HG02571 (cell line): Measurements from ENCODE around the gene KCNMA1.

ENCODE experiments used
- ATAC-seq: cut with Tn5 transposase; IDR thresholded peaks from one replicate; pipeline ENCODE4 v1.9.1; 2021; ENCODE audit warnings: mild to moderate bottlenecking, moderate library complexity; ENCODE audit not compliant: unreplicated experiment

The KCNMA1 gene

GRCh38 chr10:77428691-77429395, 208.8 kb downstream of the KCNMA1 start:
- no peak for ATAC-seq

DNA sequence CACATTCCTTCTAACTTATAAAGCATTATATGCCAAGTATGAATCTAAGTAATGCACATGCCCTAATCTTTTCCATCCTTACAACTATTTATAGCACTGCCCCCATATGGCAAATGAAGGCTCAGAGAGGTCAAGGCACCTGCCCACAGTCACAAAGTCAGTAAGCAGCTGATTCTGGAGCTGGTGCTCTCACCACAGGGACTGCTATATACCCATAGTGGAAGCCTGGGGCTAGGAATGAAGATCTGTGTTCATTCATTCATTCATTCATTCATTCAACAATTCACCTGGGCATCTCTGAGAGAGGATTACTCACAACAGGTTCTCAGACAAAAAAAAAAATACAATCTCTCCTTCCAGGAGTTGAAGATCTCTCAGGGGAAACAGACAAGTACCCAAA, 213.4 kb downstream of the KCNMA1 start:
- ATAC-seq, result no peak

DNA sequence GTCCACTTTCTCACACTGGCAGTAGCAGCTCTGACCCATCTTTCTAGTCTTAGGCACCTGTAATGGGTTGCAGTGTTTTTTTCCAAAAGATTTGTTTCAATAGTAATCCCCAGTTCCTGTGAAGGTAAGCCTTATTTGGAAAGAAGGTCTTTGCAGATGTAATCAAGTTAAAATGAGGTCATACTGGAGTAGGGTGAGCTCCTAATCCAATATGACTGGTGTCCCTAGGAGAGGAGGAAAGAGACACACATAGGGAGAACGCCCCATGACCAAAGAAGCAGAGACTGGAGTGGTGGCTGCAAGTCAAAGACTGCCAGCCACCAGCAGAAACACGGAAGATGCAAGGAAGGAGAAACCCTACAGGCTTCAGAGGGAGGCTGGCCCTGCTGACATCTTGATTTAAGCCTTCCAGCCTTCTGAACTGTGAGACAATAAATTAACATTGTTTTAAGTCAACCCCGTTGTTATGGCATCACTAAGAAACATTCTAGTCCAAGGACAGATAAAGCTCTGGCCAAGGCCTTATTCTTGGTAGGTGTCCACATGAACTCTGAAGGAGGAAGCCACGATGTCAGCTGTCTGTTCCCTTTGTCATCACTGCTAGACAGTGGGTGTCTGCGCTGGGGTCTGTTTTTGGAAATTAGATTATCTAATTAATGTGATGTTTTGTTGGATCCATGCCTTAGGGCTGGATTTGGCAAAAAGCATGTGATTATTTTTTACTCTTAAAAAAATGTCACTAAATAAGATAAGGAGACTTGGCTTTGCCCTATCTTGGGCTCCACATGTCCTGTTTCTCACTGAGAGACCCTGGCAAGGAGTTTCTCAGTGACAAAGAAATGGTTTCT, 214.9 kb downstream of the KCNMA1 start:
- ATAC-seq, result no peak

- ATAC-seq, result no peak
These were observed 216.0 kb downstream of the KCNMA1 start for GRCh38 chr10:77421591-77421990.

GRCh38 chr10:77420947-77421523, 216.6 kb downstream of the KCNMA1 start:
- no peak for ATAC-seq

DNA sequence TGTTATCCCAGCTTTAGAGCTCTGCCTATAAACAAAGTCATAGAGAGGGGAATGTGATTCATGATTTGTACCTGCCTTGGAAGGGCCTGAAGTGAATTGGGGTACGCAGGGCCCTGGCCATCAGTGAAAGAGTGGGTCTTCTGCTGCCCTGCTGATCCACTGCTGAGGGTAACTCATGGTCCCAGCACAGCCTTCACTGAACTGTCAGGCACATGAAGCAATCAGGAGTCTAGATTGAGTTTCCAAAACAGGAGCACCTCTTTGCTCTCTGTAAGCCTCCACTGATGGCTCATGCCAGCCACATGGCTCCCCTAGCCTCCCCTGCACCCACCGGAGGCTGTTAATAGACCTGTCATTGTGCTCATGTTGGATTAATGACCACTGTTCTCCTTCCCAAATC, 217.6 kb downstream of the KCNMA1 start:
- ATAC-seq, result no peak

- no peak for ATAC-seq
These were observed 218.6 kb downstream of the KCNMA1 start for GRCh38 chr10:77419056-77419455.

DNA sequence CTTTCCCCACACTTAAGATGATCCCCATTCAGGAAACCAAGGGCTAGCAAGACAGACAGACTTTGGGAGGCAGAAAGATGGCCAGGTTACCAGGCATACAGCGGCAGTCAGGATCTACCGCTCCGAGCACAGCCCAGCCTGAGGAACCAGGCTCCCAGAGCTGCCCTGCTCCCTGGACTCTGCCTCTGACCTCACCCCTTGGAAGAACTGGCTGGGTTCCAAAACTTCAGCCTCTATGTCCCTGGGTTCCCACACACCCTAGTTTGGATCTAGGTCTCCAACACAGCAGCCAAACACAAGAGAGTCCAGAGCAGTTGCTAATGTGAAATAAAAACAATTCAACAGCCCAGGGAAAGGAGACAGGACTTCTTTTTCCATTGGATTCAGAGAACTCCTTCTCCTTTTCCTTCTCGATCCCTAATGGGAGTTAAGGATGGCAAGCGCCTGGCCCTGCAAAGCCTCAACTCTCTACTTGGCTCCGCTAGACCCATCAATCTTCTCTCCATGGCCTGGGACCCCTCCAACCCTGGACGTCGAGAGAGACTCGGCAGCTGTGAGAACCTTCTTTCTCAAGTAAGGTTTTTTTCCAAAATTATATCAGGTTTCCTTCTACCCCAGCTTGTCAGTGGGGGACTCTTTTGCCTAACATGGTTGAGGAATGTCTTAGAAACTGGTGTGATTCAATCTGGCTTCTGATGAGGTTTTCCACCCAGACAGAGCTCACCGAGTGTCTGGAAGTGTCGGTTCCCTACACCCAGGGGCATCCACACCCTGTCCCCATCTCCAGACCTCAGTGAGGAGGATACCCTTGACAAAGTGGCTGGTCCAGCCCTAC, 219.6 kb downstream of the KCNMA1 start:
- no peak for ATAC-seq

GRCh38 chr10:77417359-77417758, 220.2 kb downstream of the KCNMA1 start:
- ATAC-seq, result no peak

DNA sequence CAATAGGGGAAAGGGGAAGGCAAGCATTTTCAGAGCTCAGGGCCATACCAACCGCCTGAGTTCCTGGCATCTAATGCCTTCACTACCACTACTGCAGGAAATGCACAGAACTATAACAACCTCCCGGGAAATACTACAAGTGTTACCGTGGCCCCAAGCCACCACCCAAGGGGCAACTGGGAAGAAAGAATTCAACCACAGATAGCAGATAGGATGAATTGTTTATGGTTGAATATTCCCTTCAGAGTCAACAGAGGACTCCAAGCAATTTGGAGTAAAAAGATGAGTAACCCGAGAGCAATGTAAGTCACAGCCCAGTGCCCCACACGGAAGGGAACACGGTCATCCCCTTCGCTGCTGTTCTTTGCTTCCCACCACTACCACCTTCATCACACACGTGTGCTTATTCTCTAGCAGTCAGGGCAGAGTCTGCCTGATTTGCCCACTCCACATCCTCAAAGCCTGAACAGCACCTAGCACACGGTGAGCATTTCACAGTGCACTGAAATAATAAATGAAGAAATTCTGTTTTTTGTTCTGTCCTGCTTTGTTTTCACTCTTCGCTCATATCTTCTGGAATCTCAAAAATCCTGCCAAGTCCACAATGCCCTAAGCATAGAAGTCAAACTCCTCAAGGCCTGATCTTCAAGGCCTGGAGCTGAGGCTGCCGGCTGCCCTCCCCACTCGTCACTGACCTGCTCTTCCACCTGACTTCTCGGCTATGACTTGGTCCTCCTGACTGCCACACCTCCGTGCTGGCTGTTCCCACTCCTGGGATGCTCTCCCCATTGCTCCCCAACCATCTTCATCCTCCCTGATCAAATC, 221.1 kb downstream of the KCNMA1 start:
- no peak for ATAC-seq

GRCh38 chr10:77415313-77415960, 222.2 kb downstream of the KCNMA1 start:
- no peak for ATAC-seq

GRCh38 chr10:77413231-77413630, 224.4 kb downstream of the KCNMA1 start:
- no peak for ATAC-seq

DNA sequence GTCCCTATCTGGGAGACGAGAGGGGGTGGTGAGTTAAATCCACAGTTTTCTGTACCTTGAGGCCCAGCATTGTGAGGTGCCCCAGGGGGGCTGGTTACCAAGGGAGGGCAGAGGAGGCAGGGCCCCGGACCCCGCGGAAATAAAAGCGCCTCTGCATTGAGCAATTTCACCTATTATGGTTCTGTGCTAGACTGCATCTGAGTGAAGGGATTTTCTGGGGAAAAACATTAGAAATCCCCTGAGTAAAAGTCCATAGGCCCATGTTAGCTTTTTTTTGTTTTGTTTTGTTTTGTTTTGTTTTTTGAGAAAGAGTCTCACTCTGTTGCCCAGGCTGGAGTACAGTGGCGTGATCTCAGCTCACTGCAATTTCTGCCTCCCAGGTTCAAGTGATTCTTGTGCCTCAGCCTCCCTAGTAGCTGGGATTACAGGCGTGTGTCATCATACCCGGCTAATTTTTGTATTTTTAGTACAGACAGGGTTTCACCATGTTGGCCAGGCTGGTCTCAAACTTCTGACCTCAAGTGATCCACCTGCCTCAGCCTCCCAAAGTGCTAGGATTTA, 225.0 kb downstream of the KCNMA1 start:
- ATAC-seq, result peak; percentile 49

DNA sequence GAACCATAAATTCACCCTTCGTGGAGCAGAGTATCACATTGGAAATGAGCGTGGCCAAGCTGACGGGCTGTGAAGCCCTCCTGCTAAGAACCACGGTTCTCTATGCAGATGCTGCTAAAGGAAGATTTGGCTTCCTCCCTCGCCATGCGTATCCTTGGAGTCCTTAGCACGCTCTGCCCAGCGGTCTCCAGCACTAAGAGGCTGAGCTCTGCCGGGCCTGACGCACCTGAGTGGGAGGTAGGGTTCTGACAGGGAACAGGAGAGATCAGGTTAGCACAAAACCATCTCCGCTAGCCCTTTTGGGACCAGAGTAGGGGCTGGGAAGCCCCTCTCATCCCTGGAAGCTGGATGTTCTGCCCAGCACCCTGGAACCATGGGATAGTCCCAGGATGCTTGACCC, 225.8 kb downstream of the KCNMA1 start:
- no peak for ATAC-seq

DNA sequence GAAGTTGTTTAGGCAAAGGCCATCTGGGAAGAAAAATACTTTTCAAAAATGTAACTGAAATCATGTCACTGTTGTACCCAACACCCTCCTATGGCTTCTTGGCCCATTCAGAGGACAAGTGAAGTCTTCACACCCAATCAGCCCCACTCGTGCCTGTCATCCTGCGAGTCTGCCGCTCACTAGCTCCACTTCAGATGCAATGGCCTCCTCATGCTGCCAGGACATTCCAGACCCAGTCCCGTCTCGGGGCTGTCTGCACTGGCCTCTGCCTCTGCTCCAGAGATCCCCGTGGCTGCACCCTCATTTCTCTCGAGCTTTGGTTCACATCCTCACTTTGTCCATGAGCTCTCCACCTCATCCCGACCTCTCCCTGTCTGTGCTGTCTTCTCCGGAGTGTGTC, 227.1 kb downstream of the KCNMA1 start:
- ATAC-seq, result no peak

DNA sequence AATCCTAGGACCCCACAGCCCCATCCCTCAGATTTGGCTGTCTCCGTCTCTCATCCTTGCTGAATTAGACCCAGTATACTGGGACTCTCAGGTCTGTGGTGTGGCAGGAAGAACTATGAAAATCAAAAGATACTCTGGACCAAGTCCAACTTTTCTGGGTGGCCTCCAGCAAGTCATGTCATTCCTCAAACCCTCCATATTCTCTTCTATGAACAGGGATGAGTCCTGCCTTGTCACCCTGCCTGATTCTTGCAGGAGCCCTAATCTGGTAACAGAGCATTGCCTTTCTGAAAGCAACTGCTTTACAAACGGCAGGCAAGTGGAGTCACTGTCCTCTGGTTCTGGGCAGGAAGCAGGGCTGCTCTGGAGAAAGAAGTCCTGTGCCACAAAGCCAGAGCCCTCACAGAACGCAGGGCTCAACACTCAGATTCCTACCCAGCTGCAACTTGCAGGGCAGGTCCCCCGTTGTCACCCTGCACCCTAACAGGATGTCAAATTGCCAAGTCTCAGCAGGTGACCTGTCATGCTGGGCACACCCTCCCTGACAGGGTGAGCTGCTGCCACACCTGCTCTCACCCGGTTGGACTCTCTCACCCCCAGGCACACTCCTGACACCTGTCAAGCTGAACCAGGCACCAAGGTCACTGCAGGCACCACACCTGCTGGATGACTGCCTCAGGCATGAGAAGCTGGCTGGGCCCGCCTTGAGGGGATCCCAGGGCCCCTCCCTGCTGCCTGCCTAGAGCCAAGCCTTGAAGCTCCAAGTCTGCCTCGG, 227.7 kb downstream of the KCNMA1 start:
- ATAC-seq, result no peak

- ATAC-seq, result no peak
These were observed 229.3 kb downstream of the KCNMA1 start for GRCh38 chr10:77408259-77408658.

DNA sequence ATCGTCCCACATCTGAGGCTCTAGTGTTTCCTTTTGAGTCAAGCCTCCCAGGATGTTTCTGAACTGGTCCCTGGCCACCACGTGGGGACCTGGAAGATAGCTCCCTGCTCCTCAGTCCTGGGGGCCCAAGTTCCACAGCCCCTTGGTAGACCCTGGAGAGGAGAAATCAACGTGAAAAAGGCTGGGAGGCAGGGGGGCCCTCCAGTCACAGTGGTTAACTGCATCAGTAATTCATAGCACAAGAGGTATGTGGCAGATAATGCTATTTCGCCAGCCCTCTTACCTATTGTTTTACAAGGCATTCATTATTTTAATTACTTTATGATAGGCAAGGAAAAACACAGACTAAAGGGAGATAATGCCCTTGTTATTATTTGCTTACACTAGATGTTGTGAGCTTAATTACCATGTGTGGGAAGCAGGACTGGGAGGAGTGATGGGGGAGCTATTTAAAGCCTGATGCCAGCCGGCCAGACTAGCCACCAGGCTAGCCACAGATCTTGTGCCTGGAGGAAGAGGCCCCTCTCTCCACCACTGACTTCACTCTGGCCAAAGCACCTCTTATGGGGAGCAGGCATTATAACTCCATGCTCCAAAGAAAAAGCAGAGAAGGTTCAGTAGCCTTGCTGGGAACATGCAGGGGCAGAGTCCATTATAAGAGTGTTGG, 230.7 kb downstream of the KCNMA1 start:
- no peak for ATAC-seq
